NCI-H2107 (cell line): Measurements from ENCODE around the gene RTN3.
"Not testable (repeated sequence)": the region's sequence is repeated elsewhere in the genome, so short reads cannot be mapped to it uniquely, and the experiment has no call there.

Experiments
- DNase-seq: peaks from one replicate; lab custom pipeline; 2025; lab: John Stamatoyannopoulos, UW

RTN3 gene, protein sequence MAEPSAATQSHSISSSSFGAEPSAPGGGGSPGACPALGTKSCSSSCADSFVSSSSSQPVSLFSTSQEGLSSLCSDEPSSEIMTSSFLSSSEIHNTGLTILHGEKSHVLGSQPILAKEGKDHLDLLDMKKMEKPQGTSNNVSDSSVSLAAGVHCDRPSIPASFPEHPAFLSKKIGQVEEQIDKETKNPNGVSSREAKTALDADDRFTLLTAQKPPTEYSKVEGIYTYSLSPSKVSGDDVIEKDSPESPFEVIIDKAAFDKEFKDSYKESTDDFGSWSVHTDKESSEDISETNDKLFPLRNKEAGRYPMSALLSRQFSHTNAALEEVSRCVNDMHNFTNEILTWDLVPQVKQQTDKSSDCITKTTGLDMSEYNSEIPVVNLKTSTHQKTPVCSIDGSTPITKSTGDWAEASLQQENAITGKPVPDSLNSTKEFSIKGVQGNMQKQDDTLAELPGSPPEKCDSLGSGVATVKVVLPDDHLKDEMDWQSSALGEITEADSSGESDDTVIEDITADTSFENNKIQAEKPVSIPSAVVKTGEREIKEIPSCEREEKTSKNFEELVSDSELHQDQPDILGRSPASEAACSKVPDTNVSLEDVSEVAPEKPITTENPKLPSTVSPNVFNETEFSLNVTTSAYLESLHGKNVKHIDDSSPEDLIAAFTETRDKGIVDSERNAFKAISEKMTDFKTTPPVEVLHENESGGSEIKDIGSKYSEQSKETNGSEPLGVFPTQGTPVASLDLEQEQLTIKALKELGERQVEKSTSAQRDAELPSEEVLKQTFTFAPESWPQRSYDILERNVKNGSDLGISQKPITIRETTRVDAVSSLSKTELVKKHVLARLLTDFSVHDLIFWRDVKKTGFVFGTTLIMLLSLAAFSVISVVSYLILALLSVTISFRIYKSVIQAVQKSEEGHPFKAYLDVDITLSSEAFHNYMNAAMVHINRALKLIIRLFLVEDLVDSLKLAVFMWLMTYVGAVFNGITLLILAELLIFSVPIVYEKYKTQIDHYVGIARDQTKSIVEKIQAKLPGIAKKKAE

DNA sequence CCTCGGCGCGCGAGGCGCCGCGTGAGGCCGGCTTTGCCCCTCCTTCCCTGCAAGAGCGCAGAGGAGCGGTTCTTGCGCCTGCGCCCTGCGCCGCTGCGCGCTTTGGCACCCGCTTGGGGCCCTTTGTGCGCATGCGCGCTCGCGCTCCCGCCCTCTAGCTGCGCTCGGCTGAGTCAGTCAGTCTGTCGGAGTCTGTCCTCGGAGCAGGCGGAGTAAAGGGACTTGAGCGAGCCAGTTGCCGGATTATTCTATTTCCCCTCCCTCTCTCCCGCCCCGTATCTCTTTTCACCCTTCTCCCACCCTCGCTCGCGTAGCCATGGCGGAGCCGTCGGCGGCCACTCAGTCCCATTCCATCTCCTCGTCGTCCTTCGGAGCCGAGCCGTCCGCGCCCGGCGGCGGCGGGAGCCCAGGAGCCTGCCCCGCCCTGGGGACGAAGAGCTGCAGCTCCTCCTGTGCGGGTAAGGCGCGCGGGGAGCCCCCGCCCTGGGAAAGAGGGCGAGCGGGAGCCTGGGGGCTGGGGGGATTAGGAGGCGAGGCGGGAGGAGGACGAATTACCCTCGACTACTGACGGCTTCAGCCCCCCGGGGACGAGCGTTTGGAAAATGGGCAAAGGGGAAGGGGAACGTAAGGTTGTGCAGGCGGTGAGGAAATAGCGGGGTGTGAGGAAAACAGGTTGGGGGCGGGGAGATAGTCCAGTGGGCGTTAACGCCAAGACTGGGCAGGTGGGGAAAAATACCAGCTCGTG lies at the start of gene RTN3:
TSS of gene RTN3 (plus strand) at position 180 of the 745 bp plus-strand sequence. CDS start at position 317, 137 bp downstream.
- DNase-seq = peak; percentile 93

DNA sequence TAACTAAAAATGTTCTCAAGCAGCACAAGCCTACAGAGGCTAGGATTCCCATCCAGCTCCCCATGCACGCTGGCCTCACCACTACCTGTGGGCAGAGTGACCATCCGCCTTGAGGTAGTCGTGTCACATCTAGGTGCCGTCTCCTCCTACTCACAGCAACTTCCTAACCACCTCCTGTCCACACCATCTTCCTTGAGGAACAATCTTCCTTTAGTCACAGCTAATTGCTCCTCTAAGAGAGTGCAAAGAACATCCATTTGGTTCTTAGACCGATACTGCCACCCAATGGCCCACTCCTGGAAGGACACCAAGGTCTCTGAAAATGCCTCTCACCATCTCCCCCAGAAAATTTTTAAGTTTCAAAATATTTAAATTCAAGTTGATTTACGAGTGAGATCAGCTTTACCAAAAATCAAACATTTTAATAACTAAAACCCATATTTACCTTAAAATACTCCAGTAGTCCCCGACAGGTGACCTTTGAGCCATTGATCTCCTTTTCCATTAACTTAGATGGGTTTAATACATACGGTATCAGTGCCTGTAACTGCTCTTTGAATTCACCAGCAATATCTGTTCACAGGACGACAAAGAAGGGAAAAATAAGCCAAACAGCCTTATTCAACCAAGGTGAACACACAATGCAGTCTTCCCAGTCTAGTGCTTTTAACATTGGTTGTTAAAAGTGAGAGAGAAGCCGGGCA lies 45.4 kb upstream of the RTN3 start:
- no peak for DNase-seq

DNA sequence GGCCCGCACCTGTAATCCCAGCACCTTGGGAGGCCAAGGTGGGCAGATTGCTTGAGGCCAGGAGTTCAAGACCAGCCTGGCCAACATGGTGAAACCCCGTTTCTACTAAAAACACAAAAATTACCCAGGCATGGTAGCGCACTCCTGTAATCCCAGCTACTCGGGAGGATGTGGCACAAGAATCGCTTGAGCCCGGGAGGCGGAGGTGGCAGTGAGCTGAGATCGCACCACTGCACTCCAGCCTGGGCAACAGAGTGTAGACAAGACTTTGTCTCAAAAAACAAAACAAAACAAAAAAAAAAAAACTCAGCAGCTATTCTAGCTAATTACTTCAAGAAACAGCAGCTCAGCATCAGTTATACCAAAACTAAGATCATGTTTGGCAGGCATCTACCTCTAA lies 42.9 kb upstream of the RTN3 start:
- DNase-seq = not testable (repeated sequence)

DNA sequence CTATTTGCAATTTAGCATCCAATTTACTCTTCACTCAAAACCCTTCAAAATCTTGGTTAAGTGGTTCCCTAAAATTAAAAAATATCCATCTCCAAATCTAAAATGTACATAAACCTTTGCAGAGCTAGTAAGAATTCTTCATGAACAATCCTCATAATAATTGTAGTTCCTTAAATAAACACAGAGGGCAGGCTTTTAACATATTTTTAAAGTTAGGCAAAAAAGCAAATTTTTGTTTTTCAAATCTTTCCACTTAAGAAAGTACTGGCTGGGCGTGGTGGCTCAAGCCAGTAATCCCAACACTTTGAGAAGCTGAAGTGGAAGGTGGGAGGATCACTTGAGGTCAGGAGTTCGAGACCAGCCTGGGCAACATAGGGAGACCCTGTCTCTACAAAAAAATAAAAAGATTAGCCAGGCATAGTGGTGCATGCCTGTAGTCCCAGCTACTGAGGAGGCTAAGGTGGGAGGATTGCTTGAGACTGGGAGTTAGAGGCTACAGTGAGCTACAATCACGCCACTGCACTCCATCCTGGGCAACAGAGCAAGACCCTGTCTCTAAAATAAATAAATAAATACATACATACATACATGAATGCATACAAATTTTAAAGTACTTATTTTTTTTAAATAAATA lies 42.0 kb upstream of the RTN3 start:
- no peak for DNase-seq

DNA sequence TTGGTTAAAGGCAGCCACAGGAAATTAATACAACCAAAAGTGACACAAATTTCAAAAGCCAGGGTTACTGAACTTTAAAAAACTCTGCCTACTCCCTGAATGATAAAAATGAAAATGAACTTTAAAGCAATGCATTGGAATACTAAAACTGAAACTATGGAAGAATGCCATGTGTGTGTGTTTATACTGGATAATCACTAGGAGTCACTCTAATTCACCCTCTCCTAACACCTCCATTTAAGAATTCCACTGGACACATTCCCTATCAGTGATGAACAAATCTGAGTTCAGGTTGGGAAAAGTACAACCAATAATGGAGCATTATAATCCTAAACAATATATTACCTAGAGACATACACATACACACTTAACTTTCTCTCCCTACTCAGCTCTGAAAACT lies 39.6 kb upstream of the RTN3 start:
- no peak for DNase-seq

DNA sequence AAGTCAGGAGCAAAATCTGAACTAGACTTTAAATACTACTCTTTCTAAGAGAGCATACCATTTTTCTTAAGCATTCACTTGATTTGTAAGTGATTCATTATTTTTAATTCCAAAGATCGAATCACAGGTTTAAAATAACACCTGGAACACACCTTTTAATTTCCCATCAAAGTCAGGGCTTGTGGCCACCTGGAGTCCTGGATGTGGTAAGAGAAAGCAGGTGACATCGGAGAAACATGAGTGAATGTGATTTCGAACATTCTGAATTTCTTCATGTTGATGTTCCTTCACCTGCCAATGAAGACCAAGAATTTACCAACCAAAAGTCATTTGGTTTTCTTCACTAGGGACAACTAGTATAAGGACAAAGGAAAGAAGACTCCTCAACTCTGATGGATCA lies 38.1 kb upstream of the RTN3 start:
- no peak for DNase-seq

DNA sequence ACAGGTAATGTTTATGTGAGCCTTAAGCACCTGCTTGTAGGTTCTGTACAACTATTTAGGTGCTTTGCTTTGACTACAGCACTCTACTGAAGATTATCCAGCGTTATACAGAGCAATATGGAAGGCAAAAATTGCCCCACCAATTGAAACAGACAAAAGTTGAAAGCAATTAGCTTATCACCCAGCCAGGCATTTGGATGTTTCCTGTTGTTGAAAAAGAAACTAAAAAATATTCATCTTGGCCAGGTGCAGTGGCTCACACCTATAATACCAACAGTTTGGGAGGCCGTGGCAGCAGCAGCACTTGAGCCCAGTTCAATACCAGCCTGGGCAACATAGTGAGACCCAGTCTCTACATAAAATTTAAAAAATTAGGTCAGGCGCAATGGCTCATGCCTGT lies 28.6 kb upstream of the RTN3 start:
- DNase-seq = no peak

DNA sequence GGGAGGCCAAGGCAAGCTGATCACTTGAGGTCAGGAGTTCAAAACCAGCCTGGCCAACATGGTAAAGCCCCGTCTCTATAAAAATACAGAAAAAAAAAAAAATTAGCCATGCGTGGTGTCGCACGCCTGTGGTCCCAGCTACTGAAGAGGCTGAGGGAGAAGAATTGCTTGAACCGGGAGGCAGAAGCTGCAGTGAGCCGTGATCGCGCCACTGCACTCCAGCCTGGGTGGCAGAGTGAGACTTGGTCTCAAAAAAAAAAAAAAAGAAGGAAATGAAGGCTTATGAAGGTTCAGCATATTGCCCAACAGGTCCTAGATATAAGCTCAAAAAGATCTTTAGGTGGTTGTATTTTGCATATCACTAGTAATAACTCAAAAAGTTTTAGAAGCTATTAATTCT lies 20.3 kb upstream of the RTN3 start:
- no peak for DNase-seq

DNA sequence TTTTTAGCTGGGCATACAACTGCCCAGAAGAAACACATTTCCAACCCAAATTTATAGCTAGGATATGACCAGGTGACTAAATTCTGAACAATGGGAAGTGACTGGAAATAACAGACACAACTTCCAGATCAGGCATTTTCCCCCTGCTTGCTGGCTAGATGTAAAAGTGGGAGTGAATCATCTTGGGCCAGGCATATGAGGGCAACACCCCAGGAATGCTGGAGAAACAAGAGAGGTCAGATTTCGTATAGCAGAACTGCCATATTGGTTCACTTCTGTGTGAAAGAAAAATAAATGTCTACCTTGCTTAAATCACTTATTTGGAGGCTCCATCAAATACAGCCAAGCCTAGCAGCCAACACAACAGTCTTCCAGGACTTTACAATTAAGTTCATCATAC lies 17.5 kb upstream of the RTN3 start:
- DNase-seq = no peak

DNA sequence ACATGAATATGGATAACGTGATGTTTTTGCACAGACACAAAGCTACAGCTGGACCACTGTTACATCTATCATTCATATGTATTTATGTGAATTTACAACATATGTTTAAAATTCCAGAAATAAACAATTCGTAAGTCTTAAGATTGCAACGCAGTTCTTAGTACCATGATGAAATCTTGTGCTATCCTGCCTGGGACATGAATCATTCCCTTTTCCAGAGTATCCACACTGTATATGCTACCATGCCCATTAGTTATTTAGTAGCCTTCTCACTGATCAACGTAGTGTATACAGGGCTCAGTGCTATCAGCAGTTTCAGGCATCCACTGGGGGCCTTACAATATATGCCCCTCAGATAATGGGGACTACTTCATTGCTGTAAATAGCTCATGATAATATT lies 14.4 kb upstream of the RTN3 start:
- no peak for DNase-seq

DNA sequence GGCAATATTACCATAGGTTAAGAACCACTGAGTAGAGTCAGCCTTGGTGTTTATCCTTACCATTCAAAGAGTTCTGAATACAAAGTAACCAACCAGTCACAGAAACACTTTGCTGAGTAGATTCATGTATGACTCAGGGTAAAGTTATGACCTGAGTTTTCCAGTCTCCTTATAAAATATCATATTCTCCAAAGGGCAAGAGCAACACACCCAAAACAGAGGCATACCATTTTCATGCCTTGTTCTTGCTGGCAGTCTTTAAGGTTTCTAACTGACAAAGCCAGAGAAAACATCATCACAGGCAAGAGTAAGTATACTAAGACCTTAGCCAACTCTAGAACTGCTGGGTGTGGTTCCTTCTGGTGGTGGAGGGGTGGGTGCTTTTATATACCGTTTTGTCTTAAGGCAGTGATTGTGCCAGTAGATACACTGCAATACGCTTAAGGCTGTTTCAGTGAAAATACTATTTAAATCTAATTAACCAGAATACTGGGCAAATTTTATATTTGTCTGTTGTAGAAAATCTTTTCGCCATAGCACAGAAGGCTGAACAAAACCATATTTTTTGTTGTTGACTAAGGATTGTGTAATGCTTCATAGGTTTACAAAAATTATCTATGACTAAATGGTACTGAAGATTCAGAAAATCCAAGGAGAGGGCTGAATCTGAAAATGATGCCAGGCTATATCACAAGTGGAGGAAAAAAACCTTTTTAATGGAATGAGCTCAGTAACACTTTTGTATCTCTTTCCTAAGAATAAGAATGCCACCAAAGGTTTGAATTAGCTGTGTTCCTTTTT lies 13.1 kb upstream of the RTN3 start:
- no peak for DNase-seq

DNA sequence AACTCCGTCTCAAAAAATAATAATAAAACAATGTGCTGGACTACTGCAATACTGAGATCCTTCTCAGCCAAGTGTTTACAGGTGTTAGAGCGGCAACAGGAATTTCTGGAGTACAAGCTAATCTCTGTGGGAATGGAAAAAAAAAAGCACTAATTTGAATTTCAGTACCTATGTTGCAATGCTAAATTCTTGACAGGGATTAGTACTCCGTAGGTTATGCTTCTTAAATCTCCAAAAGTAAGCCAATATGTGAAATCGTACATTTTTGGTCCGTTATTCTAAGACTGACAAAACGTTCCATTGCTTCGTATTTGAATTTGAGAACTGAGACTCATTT lies 11.2 kb upstream of the RTN3 start:
- DNase-seq = no peak

DNA sequence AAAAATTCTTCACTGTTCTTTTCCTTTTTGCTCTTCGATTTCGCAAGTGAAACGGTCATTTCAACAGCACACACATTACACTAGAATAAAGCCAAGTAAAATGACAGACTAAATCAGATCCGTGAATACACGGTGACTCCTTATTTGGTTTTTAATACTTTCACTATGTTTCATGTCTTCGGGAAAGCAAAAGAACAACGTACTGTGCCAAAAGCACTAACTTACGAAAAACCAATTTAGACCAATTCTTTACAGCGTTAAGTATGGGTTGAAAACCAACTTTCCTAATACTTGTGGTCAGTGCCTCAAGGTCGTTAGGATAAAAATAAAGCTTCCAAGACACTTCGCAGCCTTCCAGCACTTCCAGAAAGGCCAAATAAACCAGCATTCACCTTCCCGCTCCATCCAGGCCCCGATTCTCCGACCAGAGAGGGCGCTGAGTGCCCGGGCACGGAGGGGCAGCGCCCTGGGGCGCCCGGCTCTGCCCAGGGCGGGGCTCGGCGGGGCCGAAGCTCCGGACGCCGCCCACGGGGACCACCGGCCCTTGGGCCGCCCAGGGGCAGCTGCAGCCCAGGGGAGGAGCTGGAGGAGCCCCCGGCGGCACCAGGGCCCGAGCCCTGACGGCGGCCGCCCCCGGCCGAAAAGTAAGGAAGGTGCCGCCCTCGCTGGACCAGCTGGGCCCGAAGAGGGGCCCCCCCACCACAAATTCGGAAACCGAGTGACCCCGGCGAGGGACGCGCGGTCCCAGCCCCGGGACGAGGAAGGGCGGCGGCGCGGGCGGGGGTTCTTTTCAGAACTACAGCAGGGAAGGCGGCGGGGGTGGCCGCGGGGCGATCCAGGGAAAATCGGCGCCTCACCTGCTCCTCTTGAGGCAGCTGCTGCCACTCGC lies 10.6 kb upstream of the RTN3 start:
- DNase-seq = peak; percentile 19

DNA sequence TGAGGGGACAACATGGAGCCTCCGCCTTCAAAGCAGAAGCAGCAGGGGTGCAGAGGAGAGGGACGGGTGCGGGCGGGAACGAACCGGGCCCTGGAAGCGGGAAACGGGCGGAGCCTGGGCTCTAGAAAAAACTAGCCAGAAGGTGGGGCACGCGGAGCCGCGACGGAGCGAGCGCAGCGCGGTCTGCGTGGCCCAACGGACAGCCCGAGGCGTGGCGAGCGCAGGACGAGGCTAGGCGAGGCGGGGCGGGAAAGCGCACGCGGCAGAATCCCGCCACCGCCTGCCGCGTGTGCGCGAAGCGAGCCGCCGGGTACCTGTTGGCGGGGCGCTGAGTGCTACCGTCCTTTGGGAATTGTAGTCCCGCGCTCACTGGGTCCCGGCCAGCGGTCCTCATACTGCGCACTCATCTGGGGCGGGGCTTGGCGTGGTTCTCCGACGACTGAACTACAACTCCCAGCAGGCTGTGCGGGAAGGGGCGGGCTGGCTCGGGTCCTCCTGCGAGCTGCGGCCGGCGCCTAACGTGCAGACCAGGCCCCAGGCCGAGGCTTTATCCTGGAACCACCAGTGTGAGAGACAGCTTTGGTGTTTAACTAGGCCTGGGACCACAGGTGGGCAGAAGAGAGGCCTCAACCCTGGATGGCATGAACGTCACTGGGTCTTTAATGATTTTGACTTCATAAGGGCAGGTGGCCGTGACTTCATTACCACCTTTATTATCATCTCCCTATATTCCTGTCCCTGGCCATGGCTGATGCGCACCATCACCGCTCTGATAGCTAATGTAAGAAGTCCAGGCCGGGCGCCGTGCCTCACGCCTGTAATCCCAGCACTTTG lies 9.8 kb upstream of the RTN3 start, which contains the start of gene ATL3:
TSS of gene ATL3 (minus strand) at position 55 of the 834 bp plus-strand sequence. CDS start at position 14, 41 bp downstream.
- DNase-seq = peak; percentile 38

DNA sequence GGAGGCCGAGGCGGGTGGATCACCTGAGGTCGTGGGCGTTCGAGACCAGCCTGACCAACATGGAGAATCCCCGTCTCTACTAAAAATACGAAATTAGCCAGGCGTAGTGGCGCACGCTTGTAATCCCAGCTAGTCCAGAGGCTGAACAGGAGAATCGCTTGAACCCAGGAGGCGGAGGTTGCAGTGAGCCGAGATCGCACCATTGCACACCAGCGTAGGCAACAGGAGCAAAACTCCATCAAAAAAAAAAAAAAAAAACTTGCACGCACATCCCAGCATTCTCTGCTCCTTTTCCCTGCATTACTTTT lies 9.2 kb upstream of the RTN3 start:
- no peak for DNase-seq

DNA sequence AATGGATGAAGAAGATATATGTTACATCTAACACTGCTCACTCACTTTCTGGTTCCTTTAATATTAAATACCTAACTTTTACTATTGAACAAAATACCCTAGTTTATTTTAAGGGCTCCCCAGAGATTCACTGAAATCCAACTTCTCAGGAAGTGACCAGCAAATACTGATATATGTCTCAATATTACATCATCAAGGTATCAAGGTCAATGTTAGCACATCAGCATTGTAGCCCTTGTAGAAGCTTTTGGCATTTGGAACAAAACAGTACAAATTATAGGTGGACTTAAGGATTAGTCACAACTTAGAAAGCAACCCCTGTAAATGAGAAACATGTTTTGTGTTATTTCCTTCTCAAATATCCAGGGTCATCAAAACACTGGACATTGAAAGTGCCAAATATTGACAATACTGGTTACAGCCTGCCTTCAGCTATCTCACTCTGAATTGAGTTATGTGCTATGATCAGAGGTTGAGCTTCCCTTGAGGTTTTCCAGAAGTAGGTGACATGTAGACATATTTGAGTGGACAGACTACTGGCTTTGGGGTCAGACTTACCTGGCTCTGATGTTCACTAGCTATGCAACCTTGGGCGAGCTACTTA lies 8.3 kb upstream of the RTN3 start:
- no peak for DNase-seq

DNA sequence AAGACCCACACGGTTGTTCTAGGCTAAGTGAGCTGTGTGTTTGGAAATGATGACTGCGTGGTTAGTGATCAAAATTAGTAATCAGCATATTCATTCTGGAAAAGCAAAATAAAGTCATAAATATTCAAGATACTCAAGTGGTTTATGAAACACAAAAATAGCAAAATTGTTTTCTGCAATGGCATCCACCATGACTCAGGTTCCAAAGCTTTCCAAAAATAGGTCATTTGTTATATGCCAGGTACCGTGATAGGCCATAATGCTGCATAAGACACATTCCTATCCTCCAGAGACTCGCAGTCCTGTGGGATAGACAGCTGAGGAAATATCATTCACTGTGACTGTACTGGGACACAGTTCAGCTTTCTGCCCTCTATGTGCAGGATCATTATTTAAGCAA lies 7.7 kb upstream of the RTN3 start:
- no peak for DNase-seq

DNA sequence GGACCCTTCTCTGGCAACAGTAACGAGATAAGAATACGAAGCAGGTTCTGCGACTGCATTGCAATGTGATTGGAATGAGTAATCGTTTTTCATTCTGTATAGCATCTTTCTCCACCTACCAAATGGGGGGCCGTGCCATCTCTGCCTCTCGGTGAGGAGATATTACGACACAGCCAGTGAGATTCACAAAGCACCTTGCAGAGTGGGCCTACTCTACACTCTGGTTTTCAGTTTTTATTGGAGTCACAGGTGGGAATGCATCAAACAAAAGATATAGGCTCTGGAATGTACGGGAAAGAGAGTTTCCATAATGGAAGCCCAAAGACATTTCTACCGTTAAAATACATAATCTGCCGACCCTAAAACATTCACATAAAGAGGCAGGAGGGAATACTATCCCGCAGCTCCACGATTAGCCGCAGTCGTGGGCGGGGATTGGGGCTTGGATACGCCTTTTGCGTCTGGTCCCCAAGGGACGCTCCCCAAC lies 423 bp upstream of the RTN3 start:
- DNase-seq = no peak
